ENCODE results near the gene C2orf74.
"Not testable (repeated sequence)": the region's sequence is repeated elsewhere in the genome, so short reads cannot be mapped to it uniquely, and the experiment has no call there.

C2orf74 gene

GRCh38 chr2:61161888-61162287 lies at the start of gene C2orf74:
Gene C2orf74 (plus strand): TSS chr2:61162188. CDS start chr2:61162515, 327 bp downstream.
- no peak for DNase-seq (ENCODE audit: low read depth in 3 of 3)

- DNase-seq (ENCODE audit: low read depth in 3 of 3), result no peak
Measured at GRCh38 chr2:61114147-61114546, 47.8 kb upstream of the C2orf74 start.

GRCh38 chr2:61116302-61116701 lies 45.7 kb upstream of the C2orf74 start:
- no peak for DNase-seq (ENCODE audit: low read depth in 3 of 3)

- no peak for DNase-seq (ENCODE audit: low read depth in 3 of 3)
Measured at GRCh38 chr2:61117534-61117933, 44.5 kb upstream of the C2orf74 start.

GRCh38 chr2:61125123-61125710 lies 36.8 kb upstream of the C2orf74 start:
- no peak for DNase-seq (ENCODE audit: low read depth in 3 of 3)

GRCh38 chr2:61125798-61126197 lies 36.2 kb upstream of the C2orf74 start:
- DNase-seq (ENCODE audit: low read depth in 3 of 3), result no peak

GRCh38 chr2:61128122-61128521 lies 33.9 kb upstream of the C2orf74 start:
- DNase-seq (ENCODE audit: low read depth in 3 of 3), result not testable (repeated sequence)

- no peak for DNase-seq (ENCODE audit: low read depth in 3 of 3)
Measured at GRCh38 chr2:61134141-61134540, 27.8 kb upstream of the C2orf74 start.

- DNase-seq (ENCODE audit: low read depth in 3 of 3), result no peak
Measured at GRCh38 chr2:61135510-61135909, 26.5 kb upstream of the C2orf74 start.

GRCh38 chr2:61138859-61139258 lies 23.1 kb upstream of the C2orf74 start:
- DNase-seq (ENCODE audit: low read depth in 3 of 3), result no peak

GRCh38 chr2:61141151-61141550 lies 20.8 kb upstream of the C2orf74 start:
- DNase-seq (ENCODE audit: low read depth in 3 of 3), result no peak

- peak; percentile 82 to 91 (median 86) for DNase-seq (ENCODE audit: low read depth in 3 of 3)
Measured at GRCh38 chr2:61144697-61145268, 17.2 kb upstream of the C2orf74 start.

GRCh38 chr2:61145990-61146389 lies 16.0 kb upstream of the C2orf74 start:
- no peak for DNase-seq (ENCODE audit: low read depth in 3 of 3)

GRCh38 chr2:61148091-61148490 lies 13.9 kb upstream of the C2orf74 start:
- DNase-seq (ENCODE audit: low read depth in 3 of 3), result not testable (repeated sequence)

- DNase-seq (ENCODE audit: low read depth in 3 of 3), result no peak
Measured at GRCh38 chr2:61149074-61149473, 12.9 kb upstream of the C2orf74 start.

- DNase-seq (ENCODE audit: low read depth in 3 of 3), result no peak
Measured at GRCh38 chr2:61151436-61151835, 10.6 kb upstream of the C2orf74 start.

- DNase-seq (ENCODE audit: low read depth in 3 of 3), result no peak
Measured at GRCh38 chr2:61157371-61158003, 4.5 kb upstream of the C2orf74 start.

- no peak for DNase-seq (ENCODE audit: low read depth in 3 of 3)
Measured at GRCh38 chr2:61158356-61158955, 3.5 kb upstream of the C2orf74 start.

- DNase-seq (ENCODE audit: low read depth in 3 of 3), result no peak
Measured at GRCh38 chr2:61162721-61163120, 733 bp downstream of the C2orf74 start.

GRCh38 chr2:61165082-61165481 lies 3.1 kb downstream of the C2orf74 start:
- not testable (repeated sequence) for DNase-seq (ENCODE audit: low read depth in 3 of 3)

- no peak for DNase-seq (ENCODE audit: low read depth in 3 of 3)
Measured at GRCh38 chr2:61165946-61166345, 4.0 kb downstream of the C2orf74 start.

GRCh38 chr2:61167579-61167978 lies 5.6 kb downstream of the C2orf74 start:
- DNase-seq (ENCODE audit: low read depth in 3 of 3), result no peak

- no peak for DNase-seq (ENCODE audit: low read depth in 3 of 3)
Measured at GRCh38 chr2:61172671-61173070, 10.7 kb downstream of the C2orf74 start.
